ENCODE results near the gene PAGR1.

- TF ChIP-seq TAF1 (IDR thresholded peaks at IDR 0.05; ENCODE audit: low read depth, low read length) (no peak), POLR2A (IDR thresholded peaks at IDR 0.05; ENCODE audit: low read depth, low read length) (no peak)
These were observed 11.9 kb upstream of the PAGR1 start for GRCh38 chr16:29804020-29804419.

All from GM12891 (cell line).